ENCODE results near the gene DUSP19. TPM values are rescaled to one million over a fixed set of nuclear protein-coding genes. Genes with fewer than 3 reads are reported as not detected.
"Not testable (repeated sequence)": the region's sequence is repeated elsewhere in the genome, so short reads cannot be mapped to it uniquely, and the experiment has no call there.

Gene DUSP19
- 2.0 TPM for polyA plus RNA-seq (ENCODE audit: insufficient read length)

GRCh38 chr2:183078464-183079138 lies at the start of gene DUSP19:
Gene DUSP19, plus strand, starts transcription at chr2:183078747. Its CDS starts 187 bp downstream, at chr2:183078934.
- DNase-seq = peak; percentile 94

- no peak for DNase-seq
Observed at GRCh38 chr2:183029219-183029618, 49.3 kb upstream of the DUSP19 start.

GRCh38 chr2:183031911-183032794 lies 46.4 kb upstream of the DUSP19 start:
- no peak for DNase-seq

- no peak for DNase-seq
Observed at GRCh38 chr2:183033951-183034350, 44.6 kb upstream of the DUSP19 start.

- no peak for DNase-seq
Observed at GRCh38 chr2:183034806-183035205, 43.7 kb upstream of the DUSP19 start.

- no peak for DNase-seq
Observed at GRCh38 chr2:183035298-183035953, 43.1 kb upstream of the DUSP19 start.

GRCh38 chr2:183035954-183036669 lies 42.4 kb upstream of the DUSP19 start:
- no peak for DNase-seq

GRCh38 chr2:183037074-183037552 lies 41.4 kb upstream of the DUSP19 start:
- no peak for DNase-seq

- peak; percentile 47 for DNase-seq
Observed at GRCh38 chr2:183037553-183038340, 40.8 kb upstream of the DUSP19 start.

GRCh38 chr2:183038341-183039300 lies 39.9 kb upstream of the DUSP19 start, which contains the start of gene NCKAP1:
Gene NCKAP1, minus strand, starts transcription at chr2:183038457. Its CDS starts 358 bp downstream, at chr2:183038099.
- DNase-seq = peak; percentile 91

GRCh38 chr2:183040604-183041003 lies 37.9 kb upstream of the DUSP19 start:
- DNase-seq = no peak

GRCh38 chr2:183043580-183043979 lies 35.0 kb upstream of the DUSP19 start:
- DNase-seq = not testable (repeated sequence)

- DNase-seq = not testable (repeated sequence)
Observed at GRCh38 chr2:183047486-183048125, 30.9 kb upstream of the DUSP19 start.

- DNase-seq = no peak
Observed at GRCh38 chr2:183049420-183049819, 29.1 kb upstream of the DUSP19 start.

GRCh38 chr2:183057333-183057985 lies 21.1 kb upstream of the DUSP19 start:
- no peak for DNase-seq

GRCh38 chr2:183059561-183059960 lies 19.0 kb upstream of the DUSP19 start:
- no peak for DNase-seq

GRCh38 chr2:183060571-183061231 lies 17.8 kb upstream of the DUSP19 start:
- DNase-seq = no peak

- DNase-seq = no peak
Observed at GRCh38 chr2:183063083-183063482, 15.5 kb upstream of the DUSP19 start.

Data from hindlimb muscle (tissue), 1 donor.